Sigmoid colon (tissue), 7 donors: Measurements from ENCODE around the gene ELAVL4. TPM values are rescaled to one million over a fixed set of nuclear protein-coding genes. Genes with fewer than 3 reads are reported as not detected.
"Not testable (repeated sequence)": the region's sequence is repeated elsewhere in the genome, so short reads cannot be mapped to it uniquely, and the experiment has no call there.

ENCODE experiments used
- DNase-seq: peaks from one replicate; pipeline ENCODE4 v3.0.0-alpha.2; 2019
- H3K27ac ChIP-seq, 4 donors: fragments of 200-600 bp; sonication (generic); one replicate each; pipeline ENCODE4 v1.5.1; 2016 to 2019; ENCODE audit warnings: mild to moderate bottlenecking in 1 of 4
- H3K27me3 ChIP-seq, 3 donors: fragments of 200-600 bp; sonication (generic); one replicate each; pipeline ENCODE4 v1.5.1; 2019; ENCODE audit warnings: mild to moderate bottlenecking in 1 of 3
- H3K36me3 ChIP-seq, 4 donors: fragments of 200-600 bp; sonication (generic); one replicate each; pipeline ENCODE4 v1.5.1; 2016 to 2019
- H3K4me1 ChIP-seq, 4 donors: fragments of 200-600 bp; sonication (generic); one replicate each; pipeline ENCODE4 v1.5.1; 2017 to 2019
- H3K4me3 ChIP-seq, 4 donors: fragments of 200-600 bp; sonication (generic); one replicate each; pipeline ENCODE4 v1.5.1; 2017 to 2019; ENCODE audit warnings: mild to moderate bottlenecking in 2 of 4, moderate library complexity in 1 of 4
- H3K9me3 ChIP-seq, 4 donors: fragments of 200-600 bp in 3 of 4; sonication (generic) in 3 of 4; one replicate each; pipeline versions ENCODE4 v1.5.1 to v1.6.1; 2013 to 2019
- EP300 ChIP-seq, 4 donors: sonication (generic); formaldehyde crosslinking; IDR thresholded peaks; one replicate each; pipeline ENCODE4 v1.6.1; 2017; ENCODE audit warnings: antibody characterized with exemption in 4 of 4
- POLR2A ChIP-seq, 2 donors: fragments of 450-650 bp; IDR thresholded peaks; one replicate each; pipeline ENCODE4 v1.6.1; 2016; ENCODE audit warnings: antibody characterized with exemption in 2 of 2, mild to moderate bottlenecking in 2 of 2, moderate library complexity in 2 of 2
- POLR2AphosphoS5 ChIP-seq, 4 donors: sonication (generic); formaldehyde crosslinking; IDR thresholded peaks; one replicate each; pipeline ENCODE4 v1.6.1; 2017; ENCODE audit warnings: antibody characterized with exemption in 4 of 4
- WGBS, 2 donors: extraction: QIAGEN DNeasy Blood & Tissue Kit; methylation state at CpG; one replicate each; pipeline ENCODE4 v1.1.7; 2013; 5-methylcytosine and 5-hydroxymethylcytosine counted together
- intact Hi-C: fragments of 100-400 bp; cut with DNase I; formaldehyde crosslinking; loops from one replicate; pipeline ENCODE4 v1.15.1; 2023
- polyA plus RNA-seq, 3 donors: library from polyadenylated mRNA; stranded (reverse); fragments of 200-250 nt; gene quantifications; one replicate each; pipeline ENCODE4 v1.2.3, GENCODE V29; 2013
- total RNA-seq, 4 donors: library from RNA; depleted of rRNA; stranded (reverse); fragments of >200 nt; gene quantifications; one replicate each; pipeline ENCODE4 v1.1.0, GENCODE V29; 2016
- TF ChIP-seq, protein P1 (sequence below), 4 experiments: fragments of 450-650 bp in 3 of 4; fragments of 200-600 bp in 1 of 4; IDR thresholded peaks; one replicate each; pipeline ENCODE4 v1.5.1; 2016 to 2019; ENCODE audit warnings: antibody characterized with exemption in 4 of 4, mild to moderate bottlenecking in 3 of 4, moderate library complexity in 2 of 4
- donor health status: healthy with polysubstance abuse.
- donor health status: Bipolar disorder and iron deficiency.
- donor health status: healthy.

The ELAVL4 gene
- total and polyA plus RNA-seq, 7 donors = 0.23 to 11.8 (median 2.9) TPM; not detected in 1

DNA sequence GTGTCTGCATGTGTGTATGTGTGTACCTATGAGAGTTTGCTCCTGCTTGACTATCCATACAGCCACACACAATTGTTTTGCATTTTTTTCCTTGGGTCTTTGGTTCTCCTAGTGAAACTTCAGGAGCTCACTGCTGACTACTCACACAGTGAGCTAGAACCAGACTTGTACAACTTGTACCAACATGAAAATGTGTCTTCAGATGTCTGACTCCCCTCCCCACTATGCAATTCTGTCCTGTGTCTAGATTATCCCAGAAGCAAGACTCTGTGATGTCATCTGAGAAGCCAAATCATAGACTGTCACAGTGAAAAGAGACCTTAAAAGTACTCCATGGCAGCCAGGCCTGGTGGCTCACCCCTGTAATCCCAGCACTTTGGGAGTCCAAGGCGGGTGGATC lies 49.7 kb downstream of the ELAVL4 start:
- intact Hi-C loops = no loop called here
- H3K9me3 ChIP-seq = no peaks in the 10 kb centered on the region
- no peak overlapping the region for H3K4me3 ChIP-seq
- no peaks in the 10 kb centered on the region for H3K36me3 ChIP-seq
- H3K4me1 ChIP-seq = no peaks in the 10 kb centered on the region
- WGBS, 2 donors = 90 to 93% methylated on average over 1 of the region's 1 CpG
- TF ChIP-seq, protein P1, sequence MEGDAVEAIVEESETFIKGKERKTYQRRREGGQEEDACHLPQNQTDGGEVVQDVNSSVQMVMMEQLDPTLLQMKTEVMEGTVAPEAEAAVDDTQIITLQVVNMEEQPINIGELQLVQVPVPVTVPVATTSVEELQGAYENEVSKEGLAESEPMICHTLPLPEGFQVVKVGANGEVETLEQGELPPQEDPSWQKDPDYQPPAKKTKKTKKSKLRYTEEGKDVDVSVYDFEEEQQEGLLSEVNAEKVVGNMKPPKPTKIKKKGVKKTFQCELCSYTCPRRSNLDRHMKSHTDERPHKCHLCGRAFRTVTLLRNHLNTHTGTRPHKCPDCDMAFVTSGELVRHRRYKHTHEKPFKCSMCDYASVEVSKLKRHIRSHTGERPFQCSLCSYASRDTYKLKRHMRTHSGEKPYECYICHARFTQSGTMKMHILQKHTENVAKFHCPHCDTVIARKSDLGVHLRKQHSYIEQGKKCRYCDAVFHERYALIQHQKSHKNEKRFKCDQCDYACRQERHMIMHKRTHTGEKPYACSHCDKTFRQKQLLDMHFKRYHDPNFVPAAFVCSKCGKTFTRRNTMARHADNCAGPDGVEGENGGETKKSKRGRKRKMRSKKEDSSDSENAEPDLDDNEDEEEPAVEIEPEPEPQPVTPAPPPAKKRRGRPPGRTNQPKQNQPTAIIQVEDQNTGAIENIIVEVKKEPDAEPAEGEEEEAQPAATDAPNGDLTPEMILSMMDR (IDR thresholded peaks at IDR 0.05) = no peak
- TF ChIP-seq POLR2AphosphoS5 (IDR thresholded peaks at IDR 0.05) = no peak
- no peak for TF ChIP-seq EP300 (IDR thresholded peaks at IDR 0.05)
- TF ChIP-seq POLR2A (IDR thresholded peaks at IDR 0.05) = no peak
- H3K27ac ChIP-seq = no peak overlapping the region
- H3K27me3 ChIP-seq = no peaks in the 10 kb centered on the region
- DNase-seq = no peak

- TF ChIP-seq POLR2A (IDR thresholded peaks at IDR 0.05) = no peak
- TF ChIP-seq, protein P1 (IDR thresholded peaks at IDR 0.05) = no peak
- TF ChIP-seq EP300 (IDR thresholded peaks at IDR 0.05) = no peak
- no peak for TF ChIP-seq POLR2AphosphoS5 (IDR thresholded peaks at IDR 0.05)
- H3K27ac ChIP-seq = no peak overlapping the region
- 79 to 89% methylated on average over 4 of the region's 4 CpGs for WGBS, 2 donors
- no peak overlapping the region for H3K4me3 ChIP-seq
- no peak for DNase-seq
- intact Hi-C loops = no loop called here
- H3K36me3 ChIP-seq = no peaks in the 10 kb centered on the region
- H3K9me3 ChIP-seq = peaks cover 0 to 2% (median 0%) of the 10 kb centered on the region in 4 donors
- H3K27me3 ChIP-seq = no peaks in the 10 kb centered on the region
- H3K4me1 ChIP-seq = no peaks in the 10 kb centered on the region
Measured at GRCh38 chr1:50163680-50164079, 55.0 kb downstream of the ELAVL4 start.

DNA sequence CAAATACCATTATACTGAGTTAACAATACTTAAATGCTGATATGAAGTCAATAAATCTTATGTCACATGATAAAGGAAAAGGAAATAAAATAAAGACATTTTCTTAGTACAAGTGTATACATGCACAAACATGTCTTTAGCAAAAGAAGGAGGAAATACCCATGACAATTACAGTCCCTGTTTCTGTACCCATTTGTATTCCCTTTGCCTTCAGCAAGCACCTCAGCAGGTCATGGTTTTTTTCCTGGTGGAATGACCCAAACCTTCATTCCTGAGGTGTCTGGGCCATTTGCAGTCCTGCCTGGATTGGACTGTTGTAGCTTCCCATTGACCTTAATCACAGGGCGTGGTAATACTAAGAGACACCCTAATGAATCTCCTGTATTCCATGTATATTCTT lies 57.6 kb downstream of the ELAVL4 start:
- DNase-seq, H3K4me1 ChIP-seq, intact Hi-C loops, H3K27ac ChIP-seq, H3K9me3 ChIP-seq, H3K36me3 ChIP-seq, H3K27me3 ChIP-seq, H3K4me3 ChIP-seq: not testable (repeated sequence)
- WGBS, 2 donors = 91 to 92% methylated on average over 1 of the region's 1 CpG

DNA sequence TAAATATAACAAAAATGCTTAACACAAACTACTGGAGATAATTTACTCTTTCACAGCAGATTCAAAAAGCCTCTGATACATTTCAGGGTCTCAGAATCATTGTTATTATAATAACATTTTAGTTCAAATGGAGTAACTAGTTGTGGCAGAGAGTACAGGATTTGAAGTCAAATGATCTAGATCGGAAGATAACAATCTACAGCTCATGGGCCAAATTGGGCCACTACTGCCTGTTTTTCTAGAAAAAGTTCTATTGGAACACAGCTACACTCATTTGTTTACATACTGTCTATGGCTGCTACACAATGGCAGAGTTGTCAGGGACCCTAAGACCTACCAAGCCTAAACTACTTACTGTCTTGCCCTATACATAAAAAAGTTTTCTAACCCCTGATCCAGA lies 63.6 kb downstream of the ELAVL4 start:
- intact Hi-C loops = no loop called here
- 74 to 92% methylated on average over 1 of the region's 1 CpG for WGBS, 2 donors
- Histone ChIP-seq H3K9me3 (peaks cover 0 to 2% (median 0%) of the 10 kb centered on the region in 4 donors), H3K4me3 (no peak overlapping the region), H3K4me1 (no peaks in the 10 kb centered on the region), H3K36me3 (no peaks in the 10 kb centered on the region), H3K27ac (no peak overlapping the region), H3K27me3 (no peaks in the 10 kb centered on the region)
- no peak for TF ChIP-seq EP300 (IDR thresholded peaks at IDR 0.05)
- TF ChIP-seq POLR2A (IDR thresholded peaks at IDR 0.05) = no peak
- TF ChIP-seq POLR2AphosphoS5 (IDR thresholded peaks at IDR 0.05) = no peak
- TF ChIP-seq, protein P1 (IDR thresholded peaks at IDR 0.05) = no peak
- no peak for DNase-seq

GRCh38 chr1:50174101-50174500 lies 65.4 kb downstream of the ELAVL4 start:
- Histone ChIP-seq H3K4me3 (no peak overlapping the region), H3K4me1 (no peaks in the 10 kb centered on the region), H3K27me3 (peaks cover 0 to 3% (median 0%) of the 10 kb centered on the region in 3 donors), H3K27ac (no peak overlapping the region), H3K9me3 (no peaks in the 10 kb centered on the region), H3K36me3 (no peaks in the 10 kb centered on the region)
- intact Hi-C loops = no loop called here
- TF ChIP-seq, protein P1 (IDR thresholded peaks at IDR 0.05) = no peak
- TF ChIP-seq POLR2AphosphoS5 (IDR thresholded peaks at IDR 0.05) = no peak
- TF ChIP-seq EP300 (IDR thresholded peaks at IDR 0.05) = no peak
- TF ChIP-seq POLR2A (IDR thresholded peaks at IDR 0.05) = no peak
- no peak for DNase-seq
